H7 (cell line): ENCODE results near the gene CRTC3. TPM values are rescaled to one million over a fixed set of nuclear protein-coding genes. Genes with fewer than 3 reads are reported as not detected.
"Not testable (repeated sequence)": the region's sequence is repeated elsewhere in the genome, so short reads cannot be mapped to it uniquely, and the experiment has no call there.

ENCODE experiments used
- DNase-seq: peaks from one replicate; pipeline ENCODE4 v3.0.0; 2012
- H3K27me3 ChIP-seq: 2 replicates; pipeline ENCODE4 v1.6.0; 2011; ENCODE audit warnings: mild to moderate bottlenecking, low read length; ENCODE audit not compliant: control insufficient read depth, insufficient read depth
- H3K36me3 ChIP-seq: replicated peaks from 2 replicates; pipeline ENCODE4 v1.5.1; 2011; ENCODE audit warnings: low read length; ENCODE audit not compliant: control insufficient read depth, insufficient read depth
- H3K4me3 ChIP-seq: 2 replicates; pipeline ENCODE4 v1.5.1; 2011; ENCODE audit warnings: low read depth, mild to moderate bottlenecking, control low read depth, low read length, moderate library complexity; ENCODE audit not compliant: insufficient read depth
- total RNA-seq: library from RNA; depleted of rRNA; stranded (reverse); fragments of >200 nt; shearing (Covaris generic); gene quantifications from 2 replicates; pipeline ENCODE4 v1.2.3, GENCODE V29; 2014

CRTC3 gene
- total RNA-seq, 1 experiment from 2014 or later = 3.3 TPM

- H3K36me3 ChIP-seq = no peaks in the 10 kb centered on the region
- no peaks in the 10 kb centered on the region for H3K27me3 ChIP-seq
- H3K4me3 ChIP-seq = no peak overlapping the region; the same call in 1 of the 2 replicates
- no peak for DNase-seq
Observed at GRCh38 chr15:90664650-90665287, 135.0 kb downstream of the CRTC3 start.

GRCh38 chr15:90665288-90666134 is 135.8 kb downstream of the CRTC3 start:
- DNase-seq = peak; percentile 69

GRCh38 chr15:90666135-90666909 is 136.6 kb downstream of the CRTC3 start:
- H3K4me3 ChIP-seq = no peak overlapping the region
- H3K36me3 ChIP-seq = no peaks in the 10 kb centered on the region
- no peaks in the 10 kb centered on the region for H3K27me3 ChIP-seq
- DNase-seq = no peak

More at GRCh38 chr15:90665288-90666134, 135.8 kb downstream of the CRTC3 start:
- Histone ChIP-seq H3K27me3 (no peaks in the 10 kb centered on the region), H3K4me3 (peak overlapping the region; percentile 14; the same call in 1 of the 2 replicates), H3K36me3 (no peaks in the 10 kb centered on the region)

GRCh38 chr15:90667073-90667754 is 137.5 kb downstream of the CRTC3 start:
- Histone ChIP-seq H3K36me3 (no peaks in the 10 kb centered on the region), H3K4me3 (no peak overlapping the region), H3K27me3 (no peaks in the 10 kb centered on the region)
- DNase-seq = no peak

GRCh38 chr15:90667755-90668345 is 138.1 kb downstream of the CRTC3 start:
- not testable (repeated sequence) for H3K27me3 ChIP-seq, DNase-seq, H3K36me3 ChIP-seq, H3K4me3 ChIP-seq

GRCh38 chr15:90670631-90671030 is 140.9 kb downstream of the CRTC3 start:
- H3K4me3 ChIP-seq, H3K36me3 ChIP-seq, H3K27me3 ChIP-seq, DNase-seq: not testable (repeated sequence)

GRCh38 chr15:90671216-90671615 is 141.5 kb downstream of the CRTC3 start:
- no peaks in the 10 kb centered on the region for H3K36me3 ChIP-seq
- H3K4me3 ChIP-seq = no peak overlapping the region
- no peaks in the 10 kb centered on the region for H3K27me3 ChIP-seq
- no peak for DNase-seq

GRCh38 chr15:90673357-90673756 is 143.6 kb downstream of the CRTC3 start:
- not testable (repeated sequence) for H3K27me3 ChIP-seq, H3K4me3 ChIP-seq, DNase-seq, H3K36me3 ChIP-seq

- Histone ChIP-seq H3K27me3 (no peaks in the 10 kb centered on the region), H3K36me3 (no peaks in the 10 kb centered on the region), H3K4me3 (no peak overlapping the region)
- DNase-seq = no peak
Observed at GRCh38 chr15:90674476-90674875, 144.8 kb downstream of the CRTC3 start.

GRCh38 chr15:90675464-90675863 is 145.7 kb downstream of the CRTC3 start:
- DNase-seq = no peak
- no peaks in the 10 kb centered on the region for H3K27me3 ChIP-seq
- H3K4me3 ChIP-seq = no peak overlapping the region
- no peaks in the 10 kb centered on the region for H3K36me3 ChIP-seq

- Histone ChIP-seq H3K4me3 (no peak overlapping the region), H3K36me3 (no peaks in the 10 kb centered on the region), H3K27me3 (no peaks in the 10 kb centered on the region)
- no peak for DNase-seq
Observed at GRCh38 chr15:90677807-90678790, 148.4 kb downstream of the CRTC3 start.

- DNase-seq = no peak
- Histone ChIP-seq H3K4me3 (no peak overlapping the region), H3K27me3 (no peaks in the 10 kb centered on the region), H3K36me3 (no peaks in the 10 kb centered on the region)
Observed at GRCh38 chr15:90679959-90680358, 150.2 kb downstream of the CRTC3 start.

- DNase-seq = no peak
Observed at GRCh38 chr15:90680371-90680935, 150.7 kb downstream of the CRTC3 start.

More at GRCh38 chr15:90680371-90680935, 150.7 kb downstream of the CRTC3 start:
- no peaks in the 10 kb centered on the region for H3K27me3 ChIP-seq
- no peaks in the 10 kb centered on the region for H3K36me3 ChIP-seq
- H3K4me3 ChIP-seq = no peak overlapping the region
